HG02759 (cell line): ENCODE results near the gene CLIP2.
"Not testable (repeated sequence)": the region's sequence is repeated elsewhere in the genome, so short reads cannot be mapped to it uniquely, and the experiment has no call there.

Experiments
- ATAC-seq: cut with Tn5 transposase; IDR thresholded peaks from one replicate; pipeline ENCODE4 v1.9.1; 2021; ENCODE audit warnings: mild to moderate bottlenecking, moderate library complexity; ENCODE audit not compliant: unreplicated experiment

Gene CLIP2

DNA sequence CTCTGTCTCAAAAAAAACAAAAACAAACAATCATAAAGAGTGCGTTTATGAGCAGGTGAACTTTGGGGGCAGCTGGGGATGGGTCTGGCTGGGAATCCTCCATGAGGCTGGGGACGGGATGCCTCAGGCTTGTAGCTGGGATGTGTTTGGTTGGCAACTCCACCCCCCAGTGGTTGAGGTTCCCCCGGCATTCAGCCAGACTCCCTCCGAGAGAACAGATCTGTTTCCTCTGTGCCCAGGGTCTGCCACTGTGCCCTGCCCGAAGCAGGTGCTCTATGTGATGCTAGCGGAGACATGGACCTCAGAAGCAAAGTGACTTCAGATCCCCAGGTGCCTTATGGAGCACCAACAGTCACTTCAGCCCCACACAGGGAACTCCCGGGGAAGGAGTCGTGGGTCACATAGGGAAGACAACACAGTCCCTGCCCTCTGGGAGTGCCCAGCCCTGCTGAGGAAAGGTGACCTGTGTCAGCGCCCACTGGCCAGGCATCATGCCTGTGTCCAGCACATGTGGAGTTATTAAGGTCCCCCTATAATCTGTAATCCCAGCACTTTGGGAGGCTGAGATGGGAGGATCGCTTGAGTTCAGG is 135.2 kb downstream of the CLIP2 start:
- ATAC-seq = no peak

- no peak for ATAC-seq
Measured at GRCh38 chr7:74428023-74428422, 138.8 kb downstream of the CLIP2 start.

DNA sequence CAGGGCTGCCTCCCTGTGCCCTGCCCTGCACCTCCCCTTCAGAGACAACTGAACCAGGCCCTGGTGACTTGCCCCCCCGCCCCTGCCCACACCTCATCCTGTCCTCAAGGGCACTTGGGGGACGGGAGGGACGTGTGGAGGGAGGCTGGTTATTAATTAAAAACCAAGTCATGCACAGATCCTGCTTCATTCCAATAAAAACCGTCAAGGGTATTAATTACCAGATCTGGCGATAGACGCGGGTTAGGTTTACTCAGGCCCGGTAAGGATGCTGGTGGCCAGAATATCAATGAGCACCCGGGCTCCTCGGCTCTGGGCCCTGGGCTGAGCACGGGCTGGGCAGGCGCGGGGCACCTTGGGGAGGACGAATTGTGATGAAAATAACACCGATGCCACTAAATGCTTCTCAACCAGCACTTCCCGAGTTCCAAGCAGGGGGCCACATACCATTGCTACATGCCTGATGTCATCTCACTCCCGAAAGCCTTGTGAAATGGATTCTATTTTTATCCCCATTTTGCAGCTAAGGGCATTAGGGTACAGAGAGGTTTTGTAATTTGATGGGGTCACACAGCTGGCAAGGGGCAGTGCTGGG is 140.0 kb downstream of the CLIP2 start:
- no peak for ATAC-seq

- ATAC-seq = not testable (repeated sequence)
Measured at GRCh38 chr7:74430409-74430808, 141.2 kb downstream of the CLIP2 start.

DNA sequence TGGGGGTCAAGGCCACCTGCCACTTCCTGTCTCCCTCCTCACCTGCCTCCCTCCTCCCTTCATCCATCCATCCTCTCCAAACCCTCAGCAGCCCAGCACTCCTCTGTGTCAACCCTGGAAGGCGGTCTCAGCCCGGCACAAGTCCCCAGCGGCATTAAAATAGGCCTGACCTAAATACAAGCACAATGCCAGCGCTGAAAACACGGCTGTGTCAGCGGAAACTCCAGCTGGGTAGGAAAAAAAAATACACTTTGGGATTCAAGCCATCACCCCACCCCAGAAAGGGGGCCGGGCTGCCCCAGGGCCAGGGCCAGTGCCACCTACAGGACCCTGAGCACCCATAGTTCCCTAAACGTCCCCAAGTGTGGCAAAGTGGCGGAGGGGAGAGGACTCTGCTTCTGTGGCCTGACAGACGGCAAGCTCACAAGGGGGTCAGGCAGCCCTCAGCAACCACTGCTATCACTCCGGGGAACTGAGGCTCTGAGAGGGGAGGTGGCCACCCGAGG is 141.8 kb downstream of the CLIP2 start:
- no peak for ATAC-seq

GRCh38 chr7:74437291-74437571 is 148.0 kb downstream of the CLIP2 start:
- not testable (repeated sequence) for ATAC-seq

- ATAC-seq = no peak
Measured at GRCh38 chr7:74438327-74438726, 149.1 kb downstream of the CLIP2 start.

GRCh38 chr7:74439541-74439940 is 150.3 kb downstream of the CLIP2 start:
- ATAC-seq = no peak

DNA sequence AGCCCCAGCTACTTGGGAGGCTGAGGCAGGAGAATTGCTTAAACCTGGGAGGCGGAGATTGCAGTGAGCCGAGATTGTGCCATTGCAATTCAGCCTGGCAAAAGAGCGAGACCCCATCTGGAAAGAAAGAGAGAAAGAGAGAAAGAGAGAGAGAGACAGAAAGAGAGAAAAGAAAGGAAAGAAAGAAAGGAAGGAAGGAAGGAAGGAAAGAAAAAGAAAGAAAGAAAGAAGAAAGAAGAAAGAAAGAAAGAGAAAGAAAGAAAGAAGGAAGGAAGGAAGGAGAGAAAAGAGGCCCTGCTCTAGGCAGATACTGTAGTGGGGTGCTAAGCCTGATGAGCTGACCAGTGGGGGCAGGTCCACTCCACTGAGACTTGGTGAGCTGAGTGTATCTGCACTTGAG is 150.9 kb downstream of the CLIP2 start:
- not testable (repeated sequence) for ATAC-seq

DNA sequence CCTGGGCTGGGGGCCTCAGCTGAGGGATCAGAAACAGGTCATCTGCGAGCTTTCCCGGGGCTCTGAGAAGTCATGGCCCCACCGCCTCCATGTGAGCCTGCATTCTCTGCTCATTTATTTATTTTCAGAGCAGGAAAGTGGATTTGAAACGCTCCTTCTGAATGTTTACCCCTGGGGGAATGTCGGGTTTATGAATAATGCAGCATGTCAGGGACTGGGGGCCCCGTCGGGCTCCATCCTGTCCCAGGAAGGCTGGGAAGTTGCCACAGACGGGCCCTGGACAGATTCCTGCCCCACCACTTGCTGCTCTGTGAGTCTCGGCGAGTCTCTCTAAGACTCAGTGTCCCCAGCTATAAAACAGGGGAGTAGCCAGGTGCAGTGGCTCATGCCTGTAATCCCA is 152.6 kb downstream of the CLIP2 start:
- no peak for ATAC-seq

DNA sequence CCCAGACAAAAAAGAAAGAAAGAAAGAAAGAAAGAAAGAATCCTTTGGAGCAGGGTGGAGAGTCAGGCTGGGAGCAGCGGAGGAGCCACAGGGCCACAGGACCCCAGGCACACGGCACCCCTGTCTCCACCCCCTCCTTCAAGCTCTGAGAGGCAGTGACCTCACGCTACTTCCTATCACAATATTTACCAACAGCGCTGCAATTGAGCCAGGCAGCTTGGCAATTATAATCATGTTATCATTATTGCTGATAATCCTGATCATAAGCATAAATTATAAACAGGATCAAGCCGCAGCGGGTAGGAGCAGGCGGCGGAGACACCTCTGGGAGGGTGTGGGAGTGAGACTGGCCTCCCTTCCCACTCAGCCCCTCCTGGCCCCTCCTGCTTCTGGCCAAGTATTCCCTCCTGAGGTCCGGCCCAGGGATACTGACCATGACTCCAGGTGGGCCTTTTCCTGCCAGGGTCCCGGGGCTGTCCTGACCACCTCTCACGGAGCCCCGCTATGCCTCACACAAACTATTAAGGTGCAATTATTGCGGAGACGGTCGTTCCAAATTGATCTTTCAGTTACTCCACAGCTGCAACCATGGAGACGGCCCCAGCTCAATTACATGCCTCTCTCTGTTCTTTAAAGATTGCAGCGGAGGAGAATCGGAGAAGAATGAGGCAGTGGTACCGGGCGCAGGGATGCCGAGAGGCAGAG is 154.5 kb downstream of the CLIP2 start:
- ATAC-seq = no peak

GRCh38 chr7:74449144-74449543 is 159.9 kb downstream of the CLIP2 start:
- ATAC-seq = no peak

GRCh38 chr7:74449809-74450397 is 160.7 kb downstream of the CLIP2 start:
- no peak for ATAC-seq

GRCh38 chr7:74452748-74453321 is 163.6 kb downstream of the CLIP2 start:
- no peak for ATAC-seq

DNA sequence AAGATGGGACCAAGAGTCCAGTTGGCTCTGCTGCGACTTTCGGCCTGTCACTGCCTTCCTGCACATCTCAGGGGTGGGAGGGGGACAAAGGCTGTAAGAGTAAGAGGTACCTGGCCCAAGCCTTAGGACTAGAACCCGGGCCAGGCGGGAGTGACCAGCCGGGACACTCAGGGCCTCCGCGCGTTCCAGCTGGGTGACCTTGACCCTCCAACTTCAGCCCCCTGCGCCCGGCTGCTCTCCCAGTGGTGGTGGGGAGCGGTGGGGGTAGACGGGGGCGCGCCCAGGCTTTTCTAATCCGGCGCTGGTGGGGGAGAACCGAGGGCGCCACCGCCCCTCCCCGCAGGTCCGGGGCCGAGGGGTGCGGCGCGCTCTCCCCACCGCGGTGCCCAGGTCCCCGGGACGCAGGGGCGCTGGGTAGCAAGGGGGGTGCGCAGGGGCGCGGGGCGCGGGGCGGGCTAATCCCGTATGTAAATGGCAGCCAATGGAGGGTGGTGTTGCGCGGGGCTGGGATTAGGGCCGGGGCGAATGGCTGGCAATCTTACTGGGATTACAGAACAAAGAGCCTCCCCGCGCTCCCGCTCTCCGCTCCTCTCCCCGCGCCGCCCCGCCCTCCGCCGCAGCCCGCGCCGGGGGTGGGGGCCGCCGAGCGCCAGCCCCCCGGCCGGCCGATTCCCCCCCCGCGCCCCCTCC is 164.3 kb downstream of the CLIP2 start, which contains the start of gene GTF2IRD1:
Gene GTF2IRD1 (plus strand): TSS at position 585 of the 690 bp plus-strand sequence. CDS start 54,175 bp downstream, outside the sequence.
- ATAC-seq = no peak

GRCh38 chr7:74454021-74454924 is 165.1 kb downstream of the CLIP2 start:
- ATAC-seq = no peak

GRCh38 chr7:74454925-74455288 is 165.7 kb downstream of the CLIP2 start:
- ATAC-seq = no peak

DNA sequence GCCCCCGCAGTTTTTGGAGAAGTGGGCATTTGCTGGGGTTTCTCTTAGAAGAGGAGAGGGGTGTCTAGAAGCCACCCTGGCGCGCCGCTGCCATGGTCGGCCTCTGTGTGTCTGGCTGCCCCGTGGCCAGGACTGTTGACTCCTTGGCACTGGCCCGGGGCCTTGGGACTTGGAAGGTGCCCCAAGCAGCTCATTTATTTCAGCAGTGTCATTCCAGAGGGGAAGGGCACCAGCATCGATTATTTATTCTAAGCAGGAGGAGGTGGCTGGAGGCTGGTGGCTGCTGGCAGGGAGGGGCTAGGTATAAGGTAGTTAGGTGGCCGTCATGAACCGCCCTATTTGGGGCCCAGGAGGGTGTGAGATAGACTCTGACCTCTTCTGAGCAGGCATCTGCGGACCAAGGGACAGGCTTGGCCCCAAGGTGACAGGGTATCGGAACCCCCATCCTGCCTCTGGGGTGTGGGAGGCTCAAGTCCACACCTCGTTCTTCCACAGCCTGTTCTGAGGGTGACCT is 166.1 kb downstream of the CLIP2 start:
- no peak for ATAC-seq
